Neuronal stem cell (in vitro differentiated cells): ENCODE results near the gene ZBTB46.
A peak's percentile ranks its signal among the peaks of the same experiment; 100 is the strongest.

Experiments used
- DNase-seq: peaks from one replicate; pipeline ENCODE4 v3.0.0-alpha.2; 2013; ENCODE audit warnings: low spot score
- H2AFZ ChIP-seq: one replicate; pipeline ENCODE4 v1.6.1; 2013; ENCODE audit warnings: mild to moderate bottlenecking, low read length, inconsistent platforms
- H2AK5ac ChIP-seq: 2 replicates; pipeline ENCODE4 v1.6.1; 2013; ENCODE audit warnings: low read depth, mild to moderate bottlenecking, inconsistent platforms, low read length, moderate library complexity, mixed read lengths
- H2BK120ac ChIP-seq: 2 replicates; pipeline ENCODE4 v1.6.1; 2013; ENCODE audit warnings: low read depth, mild to moderate bottlenecking, inconsistent platforms, low read length, moderate library complexity, mixed read lengths
- H2BK12ac ChIP-seq: one replicate; pipeline ENCODE4 v1.6.1; 2013; ENCODE audit warnings: low read length, inconsistent platforms
- H2BK15ac ChIP-seq: 2 replicates; pipeline ENCODE4 v1.6.1; 2013; ENCODE audit warnings: mild to moderate bottlenecking, low read length, inconsistent platforms, mixed read lengths
- H2BK5ac ChIP-seq: one replicate; pipeline ENCODE4 v1.6.1; 2013; ENCODE audit warnings: inconsistent platforms, mild to moderate bottlenecking, low read length, moderate library complexity
- H3K14ac ChIP-seq: one replicate; pipeline ENCODE4 v1.6.1; 2013; ENCODE audit warnings: low read length, inconsistent platforms
- H3K18ac ChIP-seq: 2 replicates; pipeline ENCODE4 v1.6.1; 2013; ENCODE audit warnings: low read length, inconsistent platforms
- H3K23ac ChIP-seq: 2 replicates; pipeline ENCODE4 v1.6.1; 2013; ENCODE audit warnings: low read depth, mild to moderate bottlenecking, mixed read lengths, low read length, inconsistent platforms; ENCODE audit not compliant: poor library complexity
- H3K27ac ChIP-seq: replicated peaks from 3 replicates; pipeline ENCODE4 v1.5.1; 2013; ENCODE audit warnings: low read length, inconsistent platforms
- H3K27me3 ChIP-seq, 3 experiments: 2 replicates each; pipeline ENCODE4 v1.6.1; 2013; ENCODE audit warnings: low read length in 3 of 3, mild to moderate bottlenecking in 2 of 3, inconsistent platforms in 1 of 3, low read depth in 1 of 3, mixed read lengths in 1 of 3, moderate library complexity in 1 of 3; ENCODE audit not compliant: control insufficient read depth in 3 of 3, insufficient read depth in 3 of 3
- H3K36me3 ChIP-seq, 2 donors: replicated peaks in 1 of 2; 2 replicates each; pipeline ENCODE4 v1.6.1; 2013; ENCODE audit warnings: low read length in 2 of 2; ENCODE audit not compliant: control insufficient read depth in 2 of 2, insufficient read depth in 2 of 2
- H3K4ac ChIP-seq: 2 replicates; pipeline ENCODE4 v1.6.1; 2013; ENCODE audit warnings: inconsistent platforms, mild to moderate bottlenecking, low read length, moderate library complexity
- H3K4me1 ChIP-seq, 2 donors: 1 replicate in 1 of 2; 2 replicates in 1 of 2; pipeline ENCODE4 v1.6.1; 2013; ENCODE audit warnings: low read length in 2 of 2, low read depth in 1 of 2; ENCODE audit not compliant: control insufficient read depth in 2 of 2, insufficient read depth in 1 of 2
- H3K4me2 ChIP-seq: one replicate; pipeline ENCODE4 v1.6.1; 2013; ENCODE audit warnings: mild to moderate bottlenecking, low read length, inconsistent platforms; ENCODE audit not compliant: insufficient read depth, poor library complexity, severe bottlenecking
- H3K4me3 ChIP-seq, 2 donors: 2 replicates each; pipeline ENCODE4 v1.5.1; 2013; ENCODE audit warnings: low read length in 2 of 2, mild to moderate bottlenecking in 2 of 2, inconsistent platforms in 1 of 2, moderate library complexity in 1 of 2
- H3K79me1 ChIP-seq: one replicate; pipeline ENCODE4 v1.6.1; 2013; ENCODE audit warnings: low read depth, mild to moderate bottlenecking, inconsistent platforms, low read length, moderate library complexity
- H3K9ac ChIP-seq: one replicate; pipeline ENCODE4 v1.6.1; 2013; ENCODE audit warnings: mild to moderate bottlenecking, low read depth, low read length, inconsistent platforms; ENCODE audit not compliant: poor library complexity
- H3K9me3 ChIP-seq, 2 donors: replicated peaks in 1 of 2; 2 replicates each; pipeline versions ENCODE3 to v1.6.1; 2013; ENCODE audit warnings: low read length in 2 of 2, mild to moderate bottlenecking in 2 of 2, inconsistent platforms in 1 of 2, low read depth in 1 of 2, mixed read lengths in 1 of 2, moderate library complexity in 1 of 2; ENCODE audit not compliant: control insufficient read depth in 2 of 2, insufficient read depth in 1 of 2
- H4K8ac ChIP-seq: one replicate; pipeline ENCODE4 v1.6.1; 2013; ENCODE audit warnings: low read depth, mild to moderate bottlenecking, inconsistent platforms, low read length, moderate library complexity
- H4K91ac ChIP-seq: one replicate; pipeline ENCODE4 v1.6.1; 2013; ENCODE audit warnings: low read length, low read depth, mild to moderate bottlenecking, inconsistent platforms; ENCODE audit not compliant: poor library complexity
- WGBS, 2 donors: extraction: QIAGEN DNeasy Blood & Tissue Kit; methylation state at CpG; one replicate each; pipeline ENCODE4 v1.1.7; 2013; ENCODE audit warnings: missing lambda C conversion rate in 2 of 2, mixed read lengths in 1 of 2; ENCODE audit not compliant: insufficient read length in 2 of 2, insufficient replicate concordance in 1 of 2; ENCODE audit errors: extremely low coverage in 2 of 2; 5-methylcytosine and 5-hydroxymethylcytosine counted together

The ZBTB46 gene

GRCh38 chr20:63733579-63734081 is 97.4 kb downstream of the ZBTB46 start:
- Histone ChIP-seq H2AK5ac (no peak overlapping the region), H2BK5ac (no peak overlapping the region), H2AFZ (no peak overlapping the region), H3K79me1 (peaks cover 26% of the 10 kb centered on the region), H2BK12ac (no peak overlapping the region), H3K23ac (peak overlapping the region; percentile 85), H3K4me1 (peaks cover 4 to 14% of the 10 kb centered on the region in 2 donors), H3K18ac (no peak overlapping the region), H4K91ac (no peak overlapping the region), H4K8ac (peak overlapping the region; percentile 17), H3K9ac (peak overlapping the region; percentile 4), H3K4me3 (no peak overlapping the region), H3K4ac (no peak overlapping the region), H3K27me3 (no peaks in the 10 kb centered on the region), H3K27ac (no peak overlapping the region), H3K36me3 (peaks cover 36 to 57% of the 10 kb centered on the region in 2 donors), H3K14ac (no peak overlapping the region), H3K9me3 (peaks cover 0 to 3% of the 10 kb centered on the region in 2 donors), H3K4me2 (no peak overlapping the region), H2BK120ac (no peak overlapping the region), H2BK15ac (no peak overlapping the region)
- DNase-seq = no peak
- no CpG with 5 or more reads among the region's 18 CpGs for WGBS, 2 donors

GRCh38 chr20:63733117-63733516 is 97.9 kb downstream of the ZBTB46 start:
- WGBS, 2 donors = no CpG with 5 or more reads among the region's 13 CpGs
- peaks cover 0 to 3% of the 10 kb centered on the region in 2 donors for H3K9me3 ChIP-seq
- no peak overlapping the region for H4K91ac ChIP-seq
- no peak overlapping the region for H3K4me2 ChIP-seq
- DNase-seq = no peak
- H3K36me3 ChIP-seq = peaks cover 37 to 60% of the 10 kb centered on the region in 2 donors
- H2BK12ac ChIP-seq = no peak overlapping the region
- H3K23ac ChIP-seq = peak overlapping the region; percentile 85
- peak overlapping the region in 1 of 2 donors; percentile 43 for H3K4me3 ChIP-seq
- H2AK5ac ChIP-seq = no peak overlapping the region
- no peak overlapping the region for H2BK120ac ChIP-seq
- no peak overlapping the region for H2AFZ ChIP-seq
- H3K27me3 ChIP-seq = no peaks in the 10 kb centered on the region
- no peak overlapping the region for H3K14ac ChIP-seq
- no peak overlapping the region for H3K4ac ChIP-seq
- no peak overlapping the region for H3K27ac ChIP-seq
- H3K18ac ChIP-seq = no peak overlapping the region
- H3K79me1 ChIP-seq = peaks cover 25% of the 10 kb centered on the region
- H3K4me1 ChIP-seq = peaks cover 0 to 9% of the 10 kb centered on the region in 2 donors
- peak overlapping the region; percentile 60 for H2BK5ac ChIP-seq
- H3K9ac ChIP-seq = peak overlapping the region; percentile 64
- no peak overlapping the region for H4K8ac ChIP-seq
- H2BK15ac ChIP-seq = no peak overlapping the region

GRCh38 chr20:63732118-63733095 is 98.7 kb downstream of the ZBTB46 start:
- H2AK5ac ChIP-seq = no peak overlapping the region
- H3K79me1 ChIP-seq = peaks cover 24% of the 10 kb centered on the region
- H2BK12ac ChIP-seq = no peak overlapping the region
- peaks cover 0 to 5% of the 10 kb centered on the region in 2 donors for H3K4me1 ChIP-seq
- no peaks in the 10 kb centered on the region for H3K27me3 ChIP-seq
- no peak overlapping the region for H4K91ac ChIP-seq
- no peak overlapping the region for H4K8ac ChIP-seq
- H3K4ac ChIP-seq = no peak overlapping the region
- no peak overlapping the region for H3K18ac ChIP-seq
- 100% methylated on average over 3 of the region's 38 CpGs; no CpG with 5 or more reads in 1 of the 2 donors for WGBS, 2 donors
- no peak overlapping the region for H3K23ac ChIP-seq
- no peak for DNase-seq
- no peak overlapping the region for H2BK15ac ChIP-seq
- H3K14ac ChIP-seq = no peak overlapping the region
- H2BK5ac ChIP-seq = no peak overlapping the region
- H2AFZ ChIP-seq = no peak overlapping the region
- H2BK120ac ChIP-seq = no peak overlapping the region
- H3K4me2 ChIP-seq = no peak overlapping the region
- H3K9me3 ChIP-seq = peaks cover 0 to 3% of the 10 kb centered on the region in 2 donors
- H3K27ac ChIP-seq = no peak overlapping the region
- peak overlapping the region; percentile 64 for H3K9ac ChIP-seq
- H3K4me3 ChIP-seq = peak overlapping the region in 1 of 2 donors; percentile 47
- H3K36me3 ChIP-seq = peaks cover 37 to 60% of the 10 kb centered on the region in 2 donors

GRCh38 chr20:63731410-63731809 is 99.7 kb downstream of the ZBTB46 start:
- H3K4ac ChIP-seq = no peak overlapping the region
- H3K9ac ChIP-seq = peak overlapping the region; percentile 30
- no peak overlapping the region for H2BK120ac ChIP-seq
- H3K14ac ChIP-seq = no peak overlapping the region
- H3K79me1 ChIP-seq = peaks cover 24% of the 10 kb centered on the region
- H3K4me1 ChIP-seq = peaks cover 0 to 1% of the 10 kb centered on the region in 2 donors
- no peak overlapping the region for H3K4me3 ChIP-seq
- H3K23ac ChIP-seq = no peak overlapping the region
- no peak overlapping the region for H2BK15ac ChIP-seq
- no peak overlapping the region for H2BK5ac ChIP-seq
- H4K91ac ChIP-seq = no peak overlapping the region
- H4K8ac ChIP-seq = peak overlapping the region; percentile 23
- H3K36me3 ChIP-seq = peaks cover 37 to 64% of the 10 kb centered on the region in 2 donors
- no CpG with 5 or more reads among the region's 5 CpGs for WGBS, 2 donors
- H2AK5ac ChIP-seq = no peak overlapping the region
- H3K27ac ChIP-seq = no peak overlapping the region
- H2AFZ ChIP-seq = no peak overlapping the region
- H3K9me3 ChIP-seq = peaks cover 3 to 5% of the 10 kb centered on the region in 2 donors
- H3K18ac ChIP-seq = no peak overlapping the region
- no peak overlapping the region for H3K4me2 ChIP-seq
- no peak for DNase-seq
- no peaks in the 10 kb centered on the region for H3K27me3 ChIP-seq
- peak overlapping the region; percentile 8 for H2BK12ac ChIP-seq
